CD4-positive, alpha-beta T cell treated with Interleukin-17A for 4 hours (primary cell): ENCODE measurements around the gene OGFRL1.

Source experiments
- DNase-seq: peaks from one replicate; pipeline ENCODE4 v3.0.0-alpha.2; 2020; ENCODE audit warnings: mixed read lengths

Gene OGFRL1

GRCh38 chr6:71335544-71335943, 46.9 kb downstream of the OGFRL1 start:
- DNase-seq = no peak

DNA sequence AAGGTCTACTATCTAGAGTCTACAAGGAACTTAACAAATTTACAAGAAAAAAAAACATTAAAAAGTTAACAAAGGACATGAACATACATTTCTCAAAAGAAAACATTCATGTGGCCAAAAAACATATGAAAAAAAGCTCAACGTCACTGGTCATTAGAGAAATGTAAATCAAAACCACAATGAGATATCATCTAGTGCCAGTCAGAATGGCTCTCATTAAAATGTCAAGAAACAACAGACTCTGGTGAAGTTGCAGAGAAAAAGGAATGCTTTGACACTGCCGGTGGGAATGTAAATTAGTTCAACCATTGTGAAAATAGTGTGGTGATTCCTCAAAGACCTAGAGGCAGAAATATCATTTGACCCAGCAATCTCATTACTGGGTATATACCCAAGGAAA, 48.3 kb downstream of the OGFRL1 start:
- no peak for DNase-seq

- no peak for DNase-seq
These were observed 50.1 kb downstream of the OGFRL1 start for GRCh38 chr6:71338540-71339316.

DNA sequence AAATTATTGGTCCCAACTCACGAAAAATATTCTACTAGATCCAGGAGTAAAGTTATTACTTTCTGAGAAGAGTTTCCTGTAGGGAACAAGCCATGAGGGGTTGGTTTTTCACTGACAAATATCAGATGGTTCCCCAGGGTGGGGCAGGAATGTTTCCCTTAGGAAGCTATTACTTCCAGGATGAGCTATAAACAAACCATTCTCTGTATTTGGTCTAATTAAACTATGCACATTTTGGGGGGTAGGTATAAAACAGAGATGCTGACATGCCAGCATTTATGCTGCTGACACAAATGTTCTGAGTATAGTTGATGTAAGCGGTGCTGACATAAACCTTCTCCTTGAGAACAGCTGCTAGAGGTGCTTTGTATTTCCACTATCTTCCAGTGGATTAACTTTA, 54.2 kb downstream of the OGFRL1 start:
- no peak for DNase-seq

DNA sequence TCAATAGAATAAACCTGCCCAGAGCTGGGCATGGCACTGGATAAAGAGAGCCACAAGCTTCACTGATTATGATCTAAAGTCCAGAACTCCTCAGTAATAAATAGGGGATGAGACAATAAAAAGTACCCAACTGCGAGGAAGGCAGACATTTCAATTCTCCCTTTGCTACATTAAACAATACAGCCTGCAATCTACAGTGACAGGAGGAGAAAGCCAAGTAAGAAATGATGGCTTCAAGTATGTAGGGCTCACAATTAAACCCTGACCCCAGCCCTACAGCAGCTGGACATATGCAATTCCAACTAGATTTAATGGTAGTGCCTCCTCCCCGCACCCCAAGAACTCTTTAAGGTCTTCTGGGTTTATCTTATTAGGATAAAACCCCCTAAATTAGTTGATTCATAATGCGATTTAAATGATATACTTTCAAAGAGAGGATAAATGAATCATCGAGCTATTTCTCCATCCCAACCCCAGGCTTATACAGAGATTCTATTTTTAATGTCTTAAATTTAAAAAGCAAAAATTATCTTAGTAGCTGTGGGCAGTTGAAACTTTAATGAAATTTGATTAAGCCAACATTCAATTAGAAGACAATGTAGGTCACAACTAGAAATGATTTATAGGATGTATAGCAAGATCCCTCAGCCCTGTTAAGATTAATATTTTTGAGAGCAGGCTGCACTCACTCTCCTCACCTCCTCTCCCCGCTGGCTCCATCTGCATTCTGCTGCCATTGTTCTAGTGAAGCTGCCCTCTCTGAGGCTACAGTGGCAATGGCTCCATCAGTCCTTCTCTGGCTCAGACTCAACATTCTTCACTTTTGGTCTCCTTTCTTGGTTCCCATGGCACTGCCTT, 57.1 kb downstream of the OGFRL1 start:
- no peak for DNase-seq

- no peak for DNase-seq
These were observed 57.7 kb downstream of the OGFRL1 start for GRCh38 chr6:71346334-71346694.

GRCh38 chr6:71347119-71347518, 58.5 kb downstream of the OGFRL1 start:
- no peak for DNase-seq

DNA sequence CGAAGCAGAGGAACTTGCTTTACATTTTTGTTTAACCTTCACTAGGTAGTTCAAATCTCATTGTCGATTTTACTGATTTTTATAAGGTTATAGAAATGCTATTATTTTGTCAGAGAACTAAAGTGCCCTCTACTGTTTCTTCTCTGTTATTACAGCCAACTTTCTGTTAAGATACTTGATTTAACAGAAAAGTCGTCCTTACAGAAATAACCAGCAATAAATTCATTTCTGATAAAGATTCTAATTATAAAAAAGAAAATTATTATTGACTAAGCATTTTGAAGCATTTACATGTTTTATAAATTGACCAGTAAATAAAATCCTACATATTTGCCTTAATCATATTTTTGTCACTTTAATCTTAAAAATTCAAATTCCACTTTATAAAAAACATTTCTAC, 60.8 kb downstream of the OGFRL1 start:
- no peak for DNase-seq

GRCh38 chr6:71349976-71350615, 61.5 kb downstream of the OGFRL1 start:
- no peak for DNase-seq

DNA sequence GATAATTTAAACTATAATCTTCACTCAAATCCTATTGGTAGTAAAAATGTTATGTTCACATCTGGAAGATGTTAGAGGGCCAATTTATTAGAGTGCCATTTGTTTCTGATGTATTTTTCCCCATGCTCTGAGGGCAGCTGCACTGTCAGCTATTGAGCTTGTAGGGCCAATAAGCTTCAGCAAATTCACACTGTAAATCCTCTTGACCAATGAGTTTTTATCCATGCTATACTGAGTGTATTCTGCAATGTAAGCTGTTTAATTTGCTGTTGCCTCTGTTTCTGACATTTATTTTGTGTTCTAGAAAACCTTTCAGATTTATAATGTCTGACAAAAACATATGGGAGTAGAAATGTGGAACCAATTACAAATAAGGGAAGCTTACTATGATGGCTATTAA, 62.6 kb downstream of the OGFRL1 start:
- DNase-seq = no peak
